GM23338 (cell line): ENCODE data around the gene CNTN5. TPM values are rescaled to one million over a fixed set of nuclear protein-coding genes. Genes with fewer than 3 reads are reported as not detected.

Experiments
- ATAC-seq: fragments of 200-7000 bp; cut with Tn5 transposase; 3 replicates; pipeline ENCODE4 v1.9.1; 2020
- DNase-seq: peaks from one replicate; pipeline ENCODE4 v3.0.0-alpha.2; 2015; ENCODE audit warnings: low spot score
- H2AFZ ChIP-seq: fragments of 200-600 bp; sonication (generic); 2 replicates; pipeline ENCODE4 v1.8.0; 2016; ENCODE audit warnings: antibody characterized with exemption, mild to moderate bottlenecking, moderate library complexity
- H3F3A ChIP-seq: fragments of 200-600 bp; sonication (generic); replicated peaks from 2 replicates; pipeline ENCODE4 v1.8.0; 2017; ENCODE audit warnings: antibody characterized with exemption, mixed run types, low read depth
- H3K27ac ChIP-seq: fragments of 200-600 bp; sonication (generic); 2 replicates; pipeline ENCODE4 v1.6.1; 2016; ENCODE audit warnings: low read depth
- H3K27me3 ChIP-seq: fragments of 200-600 bp; sonication (generic); 2 replicates; pipeline ENCODE4 v1.8.0; 2016; ENCODE audit warnings: mild to moderate bottlenecking, mixed run types, moderate library complexity; ENCODE audit not compliant: insufficient read depth
- H3K36me3 ChIP-seq: fragments of 200-600 bp; sonication (generic); 2 replicates; pipeline ENCODE4 v1.8.0; 2016; ENCODE audit warnings: mild to moderate bottlenecking; ENCODE audit not compliant: insufficient read depth
- H3K4me1 ChIP-seq: fragments of 200-600 bp; sonication (generic); 2 replicates; pipeline ENCODE4 v1.8.0; 2016; ENCODE audit warnings: mild to moderate bottlenecking, moderate library complexity; ENCODE audit not compliant: insufficient read depth
- H3K4me2 ChIP-seq: fragments of 200-600 bp; sonication (generic); 2 replicates; pipeline ENCODE4 v1.7.1; 2017; ENCODE audit warnings: mixed run types
- H3K4me3 ChIP-seq: fragments of 200-600 bp; sonication (generic); 2 replicates; pipeline ENCODE4 v1.6.1; 2016; ENCODE audit warnings: mixed run types
- H3K79me2 ChIP-seq: fragments of 200-600 bp; sonication (generic); replicated peaks from 2 replicates; pipeline ENCODE4 v1.8.0; 2017; ENCODE audit warnings: mild to moderate bottlenecking; ENCODE audit not compliant: insufficient read depth
- H3K9me2 ChIP-seq: fragments of 200-600 bp; sonication (generic); 2 replicates; pipeline ENCODE4 v1.8.0; 2017; ENCODE audit not compliant: insufficient read depth
- H4K20me1 ChIP-seq: fragments of 200-600 bp; sonication (generic); replicated peaks from 2 replicates; pipeline ENCODE4 v1.8.0; 2017; ENCODE audit warnings: mild to moderate bottlenecking; ENCODE audit not compliant: insufficient read depth
- H3K27ac Mint-ChIP-seq: 2 replicates; pipeline ENCODE4 v1.8.0; 2020; ENCODE audit warnings: inconsistent platforms, mild to moderate bottlenecking, moderate library complexity, mixed read lengths
- H3K27me3 Mint-ChIP-seq: 3 replicates; pipeline ENCODE4 v1.8.0; 2022; ENCODE audit warnings: low read depth, mild to moderate bottlenecking, moderate library complexity, mixed read lengths, inconsistent platforms; ENCODE audit not compliant: insufficient read depth, poor library complexity
- H3K36me3 Mint-ChIP-seq: 3 replicates; pipeline ENCODE4 v1.8.0; 2021; ENCODE audit warnings: low read depth, mild to moderate bottlenecking, inconsistent platforms, moderate library complexity, mixed read lengths
- H3K4me1 Mint-ChIP-seq: 3 replicates; pipeline ENCODE4 v1.8.0; 2020; ENCODE audit warnings: mild to moderate bottlenecking, inconsistent platforms, mixed read lengths
- H3K4me3 Mint-ChIP-seq: 3 replicates; pipeline ENCODE4 v1.8.0; 2021; ENCODE audit warnings: moderate library complexity, mild to moderate bottlenecking, inconsistent platforms, mixed read lengths
- H3K9me3 Mint-ChIP-seq: 3 replicates; pipeline ENCODE4 v1.8.0; 2020; ENCODE audit warnings: moderate library complexity, mild to moderate bottlenecking, inconsistent platforms, mixed read lengths
- CREB1 ChIP-seq: fragments of 250-450 bp; sonication (Bioruptor Pico); IDR thresholded peaks from 2 replicates; pipeline ENCODE4 v1.5.0; 2020; ENCODE audit warnings: low read depth, mild to moderate bottlenecking, moderate library complexity
- ETS1 ChIP-seq: IDR thresholded peaks from 2 replicates; pipeline ENCODE4 v1.6.1; 2016; ENCODE audit warnings: antibody characterized with exemption
- EZH2phosphoT487 ChIP-seq: fragments of 200-600 bp; sonication (generic); IDR thresholded peaks from one replicate; pipeline ENCODE4 v1.8.1; 2018; ENCODE audit warnings: antibody characterized with exemption; ENCODE audit not compliant: unreplicated experiment
- JUNB ChIP-seq: IDR thresholded peaks from one replicate; pipeline ENCODE4 v1.6.1; 2016; ENCODE audit warnings: antibody characterized with exemption; ENCODE audit not compliant: unreplicated experiment
- POLR2AphosphoS5 ChIP-seq: IDR thresholded peaks from 2 replicates; pipeline ENCODE4 v1.6.1; 2016; ENCODE audit warnings: antibody characterized with exemption, low read depth
- STAT1 ChIP-seq: IDR thresholded peaks from one replicate; pipeline ENCODE4 v1.6.1; 2016; ENCODE audit warnings: antibody characterized with exemption; ENCODE audit not compliant: unreplicated experiment
- ZNF331 ChIP-seq: fragments of 250-450 bp; sonication (Bioruptor Pico); IDR thresholded peaks from 2 replicates; pipeline ENCODE4 v1.5.0; 2020; ENCODE audit warnings: low read depth, mild to moderate bottlenecking, moderate library complexity
- ZNF462 ChIP-seq: fragments of 250-450 bp; sonication (Bioruptor Pico); IDR thresholded peaks from 2 replicates; pipeline ENCODE4 v1.5.0; 2020; ENCODE audit warnings: mild to moderate bottlenecking, moderate library complexity
- polyA plus RNA-seq: library from polyadenylated mRNA; unstranded; fragments of >200 nt; fragmentation: Nextera tagmentation; extraction: Ambion mirVana; gene quantifications from 2 replicates; pipeline ENCODE4 v1.2.1, GENCODE V29; 2016
- total RNA-seq: library from RNA; depleted of rRNA; stranded (reverse); fragments of >200 nt; shearing (Covaris generic); gene quantifications from 2 replicates; pipeline ENCODE4 v1.2.3, GENCODE V29; 2014

CNTN5 gene
- total and polyA plus RNA-seq, 2 experiments from 2014 or later = not detected

- Mint-ChIP-seq H3K4me3 (no peak overlapping the region), H3K27ac (no peak overlapping the region), H3K27me3 (peaks cover 2% of the 10 kb centered on the region), H3K9me3 (no peaks in the 10 kb centered on the region), H3K4me1 (peaks cover 2% of the 10 kb centered on the region; the same call in 2 of the 3 replicates), H3K36me3 (no peaks in the 10 kb centered on the region)
- H2AFZ ChIP-seq = no peak overlapping the region
- H3K4me1 ChIP-seq = peaks cover 4% of the 10 kb centered on the region; the same call in 1 of the 2 replicates
- no peaks in the 10 kb centered on the region for H3K9me2 ChIP-seq
- H4K20me1 ChIP-seq = no peaks in the 10 kb centered on the region
- H3F3A ChIP-seq = no peaks in the 10 kb centered on the region
- H3K27me3 ChIP-seq = no peaks in the 10 kb centered on the region
- no peak for TF ChIP-seq CREB1 (CRISPR knock-in tag)
- TF ChIP-seq ZNF331 = no peak
- TF ChIP-seq POLR2AphosphoS5 = no peak
- H3K27ac ChIP-seq = no peak overlapping the region
- DNase-seq (no peak), ATAC-seq (no peak)
- H3K4me2 ChIP-seq = no peak overlapping the region
- H3K36me3 ChIP-seq = no peaks in the 10 kb centered on the region
- no peak overlapping the region for H3K4me3 ChIP-seq
- no peaks in the 10 kb centered on the region for H3K79me2 ChIP-seq
Observed at GRCh38 chr11:99320769-99321290, 300.1 kb downstream of the CNTN5 start.

- H4K20me1 ChIP-seq = no peaks in the 10 kb centered on the region
- H3K36me3 Mint-ChIP-seq = no peaks in the 10 kb centered on the region
- H3K27ac Mint-ChIP-seq = peak overlapping the region; percentile 70
- ATAC-seq (no peak), DNase-seq (no peak)
- H3K36me3 ChIP-seq = no peaks in the 10 kb centered on the region
- no peak overlapping the region for H3K27ac ChIP-seq
- H3K79me2 ChIP-seq = no peaks in the 10 kb centered on the region
- H3F3A ChIP-seq = no peaks in the 10 kb centered on the region
- H3K4me3 Mint-ChIP-seq = no peak overlapping the region
- no peaks in the 10 kb centered on the region for H3K9me2 ChIP-seq
- no peaks in the 10 kb centered on the region for H3K9me3 Mint-ChIP-seq
- no peak overlapping the region for H3K4me2 ChIP-seq
- no peaks in the 10 kb centered on the region for H3K27me3 ChIP-seq
- peaks cover 11% of the 10 kb centered on the region; the same call in 1 of the 2 replicates for H3K4me1 ChIP-seq
- H2AFZ ChIP-seq = no peak overlapping the region
- H3K4me1 Mint-ChIP-seq = peaks cover 10% of the 10 kb centered on the region; the same call in 2 of the 3 replicates
- peaks cover 2% of the 10 kb centered on the region for H3K27me3 Mint-ChIP-seq
- H3K4me3 ChIP-seq = no peak overlapping the region
- TF ChIP-seq STAT1 (no peak), POLR2AphosphoS5 (no peak), JUNB (no peak), EZH2phosphoT487 (no peak), CREB1 (CRISPR knock-in tag) (no peak), ETS1 (no peak), ZNF462 (CRISPR knock-in tag) (no peak)
Observed at GRCh38 chr11:99325847-99326246, 305.1 kb downstream of the CNTN5 start.
